Colonic mucosa (tissue), 4 donors: ENCODE measurements around the gene FHAD1. TPM values are rescaled to one million over a fixed set of nuclear protein-coding genes. Genes with fewer than 3 reads are reported as not detected.

Experiments
- DNase-seq: peaks from one replicate; pipeline ENCODE4 v3.0.0-alpha.2; 2020
- H3K27ac ChIP-seq: fragments of 200-600 bp; one replicate; pipeline ENCODE4 v1.8.0; 2021
- H3K27me3 ChIP-seq: fragments of 200-600 bp; one replicate; pipeline ENCODE4 v1.8.0; 2021
- H3K36me3 ChIP-seq: fragments of 200-600 bp; one replicate; pipeline ENCODE4 v1.8.0; 2021
- H3K4me1 ChIP-seq: fragments of 200-600 bp; one replicate; pipeline ENCODE4 v1.8.0; 2021; ENCODE audit warnings: mild to moderate bottlenecking
- H3K4me3 ChIP-seq: fragments of 200-600 bp; one replicate; pipeline ENCODE4 v1.8.0; 2021
- H3K9ac ChIP-seq, 2 donors: one replicate each; pipeline ENCODE4 v1.7.0; 2013; ENCODE audit warnings: control low read depth in 2 of 2, low read depth in 2 of 2, low read length in 2 of 2
- H3K9me3 ChIP-seq: fragments of 200-600 bp; one replicate; pipeline ENCODE4 v1.8.0; 2021
- intact Hi-C: fragments of 100-400 bp; cut with DNase I; formaldehyde crosslinking; loops from one replicate; pipeline ENCODE4 v1.14.1; 2022
- total RNA-seq, 2 donors: library from RNA; stranded (reverse); fragmentation: NEBNext Ultra II Directional in 1 of 2; extraction: Animal tissue kit (Norgen Biotek cat#: 25700) in 1 of 2; gene quantifications; one replicate each; pipeline ENCODE4 v1.2.1, GENCODE V29; 2021
- TF ChIP-seq, protein P1 (sequence below): fragments of 200-600 bp; IDR thresholded peaks from one replicate; pipeline ENCODE4 v1.8.0; 2022; ENCODE audit warnings: antibody characterized with exemption, mild to moderate bottlenecking
- donor health status: healthy.
- donor health status: DM: no; HTN: no; CAD: no.
- donor health status: DM: no; HTN: no; CAD: no.

Gene FHAD1
- total RNA-seq, 2 donors from 2014 or later: 1.5 to 1.8 TPM

DNA sequence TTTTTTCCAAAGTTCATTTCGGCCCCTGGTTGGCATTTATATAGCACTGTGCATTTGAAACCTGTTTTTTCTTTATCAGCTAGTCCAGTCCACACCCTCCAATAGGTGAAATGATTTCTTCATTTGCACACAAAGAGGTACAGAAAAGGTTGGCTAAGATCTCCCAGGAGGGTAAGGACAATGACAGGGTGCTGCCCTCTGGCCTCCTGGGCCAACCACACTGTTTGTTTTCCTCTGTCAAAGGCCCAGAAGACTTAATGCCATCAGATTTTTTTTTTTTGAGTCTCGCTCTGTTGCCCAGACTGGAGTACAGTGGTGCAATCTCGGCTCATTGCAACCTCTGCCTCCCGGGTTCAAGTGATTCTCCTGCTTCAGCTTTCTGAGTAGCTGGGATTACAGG is 92.5 kb downstream of the FHAD1 start:
- Histone ChIP-seq H3K27ac (peak overlapping the region; percentile 68), H3K4me1 (no peaks in the 10 kb centered on the region)

DNA sequence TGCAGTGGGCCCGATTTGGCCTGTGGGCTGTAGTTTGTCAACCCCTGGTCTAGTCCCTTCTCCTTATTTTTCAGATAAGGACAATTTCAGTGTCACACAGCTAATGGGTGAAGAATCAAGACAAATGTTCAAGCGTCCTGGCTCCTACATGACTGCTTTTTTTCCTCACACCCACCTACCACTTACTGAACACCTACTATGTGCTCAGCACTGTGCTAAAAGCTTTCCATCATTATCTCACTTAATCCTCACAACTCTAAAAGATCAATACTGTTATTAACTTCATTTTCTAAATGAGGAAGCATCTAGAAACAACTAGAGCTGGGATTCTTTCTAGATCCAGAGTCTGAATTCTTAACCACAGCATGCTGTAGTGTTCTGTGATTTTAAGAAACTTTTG is 94.2 kb downstream of the FHAD1 start:
- peak overlapping the region in 1 of 2 donors; percentile 55 for H3K9ac ChIP-seq
- intact Hi-C loops: no loop called here
- no peaks in the 10 kb centered on the region for H3K9me3 ChIP-seq
- H3K4me1 ChIP-seq: no peaks in the 10 kb centered on the region
- peak overlapping the region; percentile 68 for H3K27ac ChIP-seq
- TF ChIP-seq, protein P1, sequence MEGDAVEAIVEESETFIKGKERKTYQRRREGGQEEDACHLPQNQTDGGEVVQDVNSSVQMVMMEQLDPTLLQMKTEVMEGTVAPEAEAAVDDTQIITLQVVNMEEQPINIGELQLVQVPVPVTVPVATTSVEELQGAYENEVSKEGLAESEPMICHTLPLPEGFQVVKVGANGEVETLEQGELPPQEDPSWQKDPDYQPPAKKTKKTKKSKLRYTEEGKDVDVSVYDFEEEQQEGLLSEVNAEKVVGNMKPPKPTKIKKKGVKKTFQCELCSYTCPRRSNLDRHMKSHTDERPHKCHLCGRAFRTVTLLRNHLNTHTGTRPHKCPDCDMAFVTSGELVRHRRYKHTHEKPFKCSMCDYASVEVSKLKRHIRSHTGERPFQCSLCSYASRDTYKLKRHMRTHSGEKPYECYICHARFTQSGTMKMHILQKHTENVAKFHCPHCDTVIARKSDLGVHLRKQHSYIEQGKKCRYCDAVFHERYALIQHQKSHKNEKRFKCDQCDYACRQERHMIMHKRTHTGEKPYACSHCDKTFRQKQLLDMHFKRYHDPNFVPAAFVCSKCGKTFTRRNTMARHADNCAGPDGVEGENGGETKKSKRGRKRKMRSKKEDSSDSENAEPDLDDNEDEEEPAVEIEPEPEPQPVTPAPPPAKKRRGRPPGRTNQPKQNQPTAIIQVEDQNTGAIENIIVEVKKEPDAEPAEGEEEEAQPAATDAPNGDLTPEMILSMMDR: no peak
- DNase-seq: no peak
- no peak overlapping the region for H3K4me3 ChIP-seq
- no peaks in the 10 kb centered on the region for H3K36me3 ChIP-seq
- no peaks in the 10 kb centered on the region for H3K27me3 ChIP-seq

More for the DNA sequence above, 92.5 kb downstream of the FHAD1 start:
- DNase-seq: peak; percentile 49
- intact Hi-C loops: no loop called here
- Histone ChIP-seq H3K9me3 (no peaks in the 10 kb centered on the region), H3K9ac (no peak overlapping the region), H3K4me3 (no peak overlapping the region), H3K36me3 (no peaks in the 10 kb centered on the region), H3K27me3 (no peaks in the 10 kb centered on the region)
- TF ChIP-seq, protein P1: no peak

DNA sequence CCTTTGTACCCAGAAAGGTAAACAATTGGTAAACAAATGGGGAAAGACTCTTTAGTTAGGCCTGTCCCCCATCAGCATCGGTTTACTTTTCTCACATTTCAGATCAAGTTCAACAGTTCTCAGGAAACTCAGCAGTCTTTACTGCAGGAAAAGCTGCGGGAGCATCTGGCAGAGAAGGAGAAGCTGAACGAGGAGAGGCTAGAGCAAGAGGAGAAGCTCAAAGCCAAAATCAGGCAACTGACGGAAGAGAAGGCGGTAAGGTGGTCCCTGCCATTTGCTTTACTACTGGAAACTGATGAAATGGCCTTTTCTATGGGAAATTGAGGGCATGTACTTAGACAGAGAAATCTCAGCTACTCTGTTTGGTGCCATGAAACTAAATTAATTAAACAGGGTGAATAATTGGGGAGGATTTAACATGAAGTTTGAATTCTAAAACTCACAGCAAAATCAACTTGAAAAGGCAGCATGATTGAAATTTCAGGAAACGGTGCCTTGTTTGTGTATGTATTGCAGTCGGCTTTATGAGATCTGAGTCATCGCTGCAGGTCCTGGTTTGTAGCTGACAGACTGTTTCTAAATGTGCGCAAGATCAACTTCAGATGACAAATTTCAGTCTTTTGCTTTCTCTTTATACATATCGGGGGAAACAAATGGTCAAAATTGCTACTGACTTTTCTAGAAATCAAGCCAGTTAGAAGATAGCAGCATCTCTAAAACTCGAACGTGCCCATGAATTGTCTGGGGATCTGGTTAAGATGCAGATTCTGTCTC is 94.8 kb downstream of the FHAD1 start:
- Histone ChIP-seq H3K27me3 (no peaks in the 10 kb centered on the region), H3K4me1 (no peaks in the 10 kb centered on the region), H3K9ac (peak overlapping the region in 1 of 2 donors; percentile 55), H3K9me3 (no peaks in the 10 kb centered on the region), H3K36me3 (no peaks in the 10 kb centered on the region), H3K4me3 (no peak overlapping the region), H3K27ac (peak overlapping the region; percentile 68)
- peak; percentile 53 for DNase-seq
- TF ChIP-seq, protein P1: no peak
- intact Hi-C loops: no loop called here

DNA sequence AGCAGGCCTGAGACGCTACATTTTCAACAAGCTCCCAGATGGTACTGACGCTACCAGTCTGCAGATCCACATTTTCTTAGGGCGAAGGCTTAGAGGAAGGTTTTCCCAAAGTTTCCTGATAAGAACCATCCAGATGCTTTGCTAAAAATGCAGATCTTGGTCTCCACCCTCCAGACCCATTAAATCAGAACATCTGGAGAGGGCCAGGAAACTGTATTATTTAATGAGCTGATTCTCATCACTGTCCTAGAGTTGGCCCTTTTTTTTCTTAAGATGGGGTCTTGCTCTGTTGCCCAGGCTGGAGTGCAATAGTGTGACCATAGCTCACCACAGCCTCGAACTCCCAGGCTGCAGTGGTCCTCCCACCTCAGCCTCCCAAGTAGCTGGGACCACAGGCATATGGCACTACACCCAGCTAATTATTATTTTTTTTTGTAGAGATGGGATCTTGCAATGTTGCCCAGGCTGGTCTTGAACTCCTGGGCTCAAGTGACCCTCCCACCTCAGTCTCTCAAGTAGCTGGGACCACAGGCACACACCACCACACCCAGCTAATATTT is 95.5 kb downstream of the FHAD1 start:
- intact Hi-C loops: no loop called here
- no peak overlapping the region for H3K4me3 ChIP-seq
- TF ChIP-seq, protein P1: no peak
- H3K9ac ChIP-seq: peak overlapping the region in 1 of 2 donors; percentile 48
- H3K27me3 ChIP-seq: no peaks in the 10 kb centered on the region
- H3K4me1 ChIP-seq: no peaks in the 10 kb centered on the region
- H3K27ac ChIP-seq: peak overlapping the region; percentile 68
- DNase-seq: no peak
- no peaks in the 10 kb centered on the region for H3K36me3 ChIP-seq
- H3K9me3 ChIP-seq: no peaks in the 10 kb centered on the region

DNA sequence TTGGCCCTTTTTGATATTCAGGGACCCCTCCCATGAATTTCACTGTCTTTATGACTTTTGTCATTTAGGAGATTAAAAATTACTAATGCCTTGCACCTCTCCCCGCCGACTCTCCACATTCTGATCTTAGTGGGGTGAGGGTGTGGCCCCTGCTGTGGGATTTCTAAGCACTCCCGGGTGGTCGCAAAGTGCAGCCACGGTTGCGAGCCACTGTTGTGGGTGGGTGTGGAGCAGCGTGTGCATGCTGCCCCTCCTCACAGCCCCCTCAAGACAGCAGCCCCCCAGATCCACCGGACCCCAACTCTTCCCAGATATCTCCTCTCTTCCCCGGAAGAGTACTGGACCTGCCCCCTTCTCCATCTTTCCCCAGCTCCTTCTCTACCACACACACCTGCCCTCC is 96.1 kb downstream of the FHAD1 start:
- no peak for DNase-seq
- Histone ChIP-seq H3K9ac (no peak overlapping the region), H3K4me3 (no peak overlapping the region), H3K36me3 (no peaks in the 10 kb centered on the region), H3K4me1 (no peaks in the 10 kb centered on the region), H3K9me3 (no peaks in the 10 kb centered on the region), H3K27me3 (no peaks in the 10 kb centered on the region), H3K27ac (no peak overlapping the region)
- intact Hi-C loops: no loop called here
- TF ChIP-seq, protein P1: no peak
